Retinal pigment epithelial cell (primary cell): ENCODE measurements around the gene DPP8.
"Not testable (repeated sequence)": the region's sequence is repeated elsewhere in the genome, so short reads cannot be mapped to it uniquely, and the experiment has no call there.

ENCODE experiments used
- DNase-seq: peaks from one replicate; pipeline ENCODE4 v3.0.0-alpha.2; 2010; ENCODE audit warnings: low read depth
- H3K4me3 ChIP-seq: 2 replicates; pipeline ENCODE4 v1.5.1; 2011; ENCODE audit warnings: mild to moderate bottlenecking, low read length, control low read depth, moderate library complexity
- TF ChIP-seq, protein P1 (sequence below): conservative IDR thresholded peaks from 2 replicates; pipeline ENCODE4 v1.5.1; 2011; ENCODE audit warnings: low read depth, low read length, control low read depth, inconsistent platforms

Gene DPP8

DNA sequence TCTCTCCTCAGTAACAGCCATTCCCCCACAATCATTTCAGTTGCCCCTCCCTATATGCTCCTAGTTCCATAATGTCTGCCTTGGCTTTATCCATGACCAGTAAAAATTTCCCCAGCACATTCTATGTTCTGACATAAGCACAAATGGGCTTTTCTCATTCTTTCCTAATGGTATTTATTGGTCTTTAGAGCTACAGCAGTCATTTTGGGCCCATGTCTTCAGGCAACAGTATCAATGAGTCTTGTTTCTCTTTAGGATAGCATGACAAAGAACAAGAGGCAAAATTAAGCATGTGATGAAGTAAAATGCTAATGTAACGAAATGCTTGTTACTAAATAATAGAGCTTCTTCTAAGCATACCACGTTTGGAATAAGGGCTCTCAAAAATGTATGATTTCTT lies 8.2 kb downstream of the DPP8 start:
- no peak overlapping the region for H3K4me3 ChIP-seq
- TF ChIP-seq, protein P1, sequence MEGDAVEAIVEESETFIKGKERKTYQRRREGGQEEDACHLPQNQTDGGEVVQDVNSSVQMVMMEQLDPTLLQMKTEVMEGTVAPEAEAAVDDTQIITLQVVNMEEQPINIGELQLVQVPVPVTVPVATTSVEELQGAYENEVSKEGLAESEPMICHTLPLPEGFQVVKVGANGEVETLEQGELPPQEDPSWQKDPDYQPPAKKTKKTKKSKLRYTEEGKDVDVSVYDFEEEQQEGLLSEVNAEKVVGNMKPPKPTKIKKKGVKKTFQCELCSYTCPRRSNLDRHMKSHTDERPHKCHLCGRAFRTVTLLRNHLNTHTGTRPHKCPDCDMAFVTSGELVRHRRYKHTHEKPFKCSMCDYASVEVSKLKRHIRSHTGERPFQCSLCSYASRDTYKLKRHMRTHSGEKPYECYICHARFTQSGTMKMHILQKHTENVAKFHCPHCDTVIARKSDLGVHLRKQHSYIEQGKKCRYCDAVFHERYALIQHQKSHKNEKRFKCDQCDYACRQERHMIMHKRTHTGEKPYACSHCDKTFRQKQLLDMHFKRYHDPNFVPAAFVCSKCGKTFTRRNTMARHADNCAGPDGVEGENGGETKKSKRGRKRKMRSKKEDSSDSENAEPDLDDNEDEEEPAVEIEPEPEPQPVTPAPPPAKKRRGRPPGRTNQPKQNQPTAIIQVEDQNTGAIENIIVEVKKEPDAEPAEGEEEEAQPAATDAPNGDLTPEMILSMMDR: no peak
- DNase-seq: no peak

DNA sequence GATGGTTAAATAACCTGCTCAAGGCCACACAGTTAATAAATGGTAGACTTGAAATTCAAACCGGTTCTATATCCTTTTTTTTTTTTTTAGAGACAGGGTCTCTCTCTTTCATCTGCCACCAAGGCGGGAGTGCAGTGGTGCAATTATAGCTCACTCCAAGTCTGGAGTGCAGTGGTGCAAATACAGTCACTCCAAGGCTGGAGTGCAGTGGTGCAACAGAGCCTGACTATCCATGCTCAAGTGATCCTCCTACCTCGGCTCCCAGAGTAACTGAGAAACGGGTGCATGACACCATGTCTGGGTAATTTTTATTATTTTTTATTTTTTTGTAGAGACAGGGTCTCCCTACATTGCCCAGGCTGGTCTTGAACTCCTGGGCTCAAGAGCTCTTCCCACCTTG lies 23.4 kb downstream of the DPP8 start:
- H3K4me3 ChIP-seq: no peak overlapping the region
- TF ChIP-seq, protein P1: no peak
- no peak for DNase-seq

DNA sequence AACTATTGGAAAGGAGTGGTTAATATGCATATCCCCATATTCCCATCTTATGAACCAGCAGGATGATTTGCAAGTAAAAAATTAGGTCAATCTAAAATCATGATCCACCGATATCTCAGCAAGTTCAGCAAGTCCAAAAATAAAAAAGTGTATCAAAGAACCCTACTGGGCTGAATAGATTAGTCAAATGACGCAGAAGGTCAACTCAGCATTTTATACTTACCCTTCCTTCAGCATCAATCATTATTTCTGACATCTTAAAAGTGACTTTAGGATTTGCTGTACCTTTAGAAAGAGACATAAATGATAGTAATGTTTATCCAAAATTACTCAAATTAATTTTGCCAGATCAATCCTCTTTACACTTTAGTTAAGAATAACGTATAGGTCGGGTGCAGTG lies 32.6 kb downstream of the DPP8 start:
- TF ChIP-seq, protein P1: no peak
- H3K4me3 ChIP-seq: no peak overlapping the region
- no peak for DNase-seq

DNA sequence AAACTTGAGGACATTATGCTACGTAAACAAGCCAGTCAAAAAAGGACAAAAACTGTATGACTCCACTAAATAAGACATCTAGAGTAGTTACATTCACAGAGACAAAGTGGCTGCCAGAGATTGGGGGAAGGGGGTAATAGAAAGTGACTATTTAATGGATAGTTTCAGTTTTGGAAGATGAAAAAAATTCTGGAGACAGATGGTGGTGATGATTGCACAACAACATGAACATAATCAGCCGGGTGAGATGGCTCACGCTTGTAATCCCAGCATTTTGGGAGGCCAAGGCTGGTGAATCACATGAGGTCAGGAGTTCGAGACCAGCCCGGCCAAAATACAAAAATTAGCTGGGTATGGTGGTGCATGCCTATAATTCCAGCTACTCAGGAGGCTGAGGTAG lies 40.6 kb downstream of the DPP8 start:
- TF ChIP-seq, protein P1: no peak
- H3K4me3 ChIP-seq: no peak overlapping the region
- no peak for DNase-seq

DNA sequence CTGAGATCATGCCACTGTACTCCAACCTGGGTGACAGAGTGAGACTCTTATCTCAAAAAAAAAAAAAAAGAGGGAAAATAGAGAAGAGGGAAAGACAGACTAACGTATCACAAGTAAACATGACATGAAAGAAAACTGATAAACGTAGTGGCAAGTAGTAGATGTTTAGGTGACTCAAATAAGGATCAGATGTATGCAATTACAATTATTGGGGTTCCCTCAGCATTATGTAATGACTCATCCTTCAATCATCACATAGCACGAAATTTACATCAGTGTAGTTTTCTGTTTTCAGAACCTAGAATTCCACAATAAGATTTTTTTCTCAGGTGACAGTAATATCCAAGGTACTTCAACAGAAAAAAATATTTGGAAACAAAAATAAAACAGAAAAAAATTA lies 46.6 kb downstream of the DPP8 start:
- TF ChIP-seq, protein P1: no peak
- no peak for DNase-seq
- H3K4me3 ChIP-seq: no peak overlapping the region

DNA sequence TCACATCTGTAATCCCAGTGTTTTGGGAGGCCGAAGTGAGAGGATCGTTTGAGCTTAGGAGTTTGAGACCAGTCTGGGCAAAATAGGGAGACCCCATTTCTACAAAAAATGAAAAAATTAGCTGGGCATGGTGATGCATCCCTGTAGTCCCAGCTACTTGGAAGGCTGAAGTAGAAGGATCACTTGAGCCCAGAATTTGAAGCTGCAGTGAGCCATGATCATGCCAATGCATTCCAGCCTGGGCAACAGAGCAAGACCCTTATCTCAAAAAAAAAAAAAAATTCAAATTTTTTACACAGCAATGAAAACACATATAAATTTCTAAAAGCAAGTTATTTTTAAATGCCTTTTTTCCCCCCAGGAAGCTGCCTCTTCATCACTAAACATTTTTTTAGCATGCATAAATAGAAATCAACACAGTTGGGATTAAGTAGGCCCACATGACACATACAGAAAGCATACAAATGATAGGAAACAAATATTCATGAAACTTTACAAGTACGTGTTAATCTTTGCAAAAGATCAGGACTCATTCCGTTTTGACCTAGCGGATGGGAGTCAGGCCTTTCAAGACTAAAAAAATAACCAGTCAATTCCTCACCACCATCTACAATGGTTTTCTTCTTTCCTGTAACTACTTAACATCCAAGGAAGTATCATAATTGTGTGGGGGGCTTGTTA lies 49.1 kb downstream of the DPP8 start:
- TF ChIP-seq, protein P1: no peak
- no peak for DNase-seq
- no peak overlapping the region for H3K4me3 ChIP-seq

DNA sequence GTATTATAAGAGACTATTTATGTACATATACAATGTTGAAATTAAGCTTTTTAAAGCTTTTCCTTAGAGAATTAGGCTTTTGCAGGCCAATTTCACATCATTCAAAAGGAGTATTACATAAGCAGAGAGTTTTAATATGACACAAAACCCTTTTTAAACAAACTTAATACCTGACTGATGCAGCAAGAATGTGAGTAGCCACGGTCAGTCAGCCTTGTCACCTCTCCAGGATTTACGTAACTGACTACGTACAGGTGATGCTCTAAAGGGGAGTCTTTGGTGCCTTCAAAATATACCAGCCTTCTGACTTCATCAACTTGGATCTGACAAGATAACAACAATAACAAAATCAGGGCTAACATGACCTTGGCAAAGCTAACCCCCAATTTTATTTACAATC lies 50.6 kb downstream of the DPP8 start:
- no peak overlapping the region for H3K4me3 ChIP-seq
- DNase-seq: no peak
- TF ChIP-seq, protein P1: no peak

DNA sequence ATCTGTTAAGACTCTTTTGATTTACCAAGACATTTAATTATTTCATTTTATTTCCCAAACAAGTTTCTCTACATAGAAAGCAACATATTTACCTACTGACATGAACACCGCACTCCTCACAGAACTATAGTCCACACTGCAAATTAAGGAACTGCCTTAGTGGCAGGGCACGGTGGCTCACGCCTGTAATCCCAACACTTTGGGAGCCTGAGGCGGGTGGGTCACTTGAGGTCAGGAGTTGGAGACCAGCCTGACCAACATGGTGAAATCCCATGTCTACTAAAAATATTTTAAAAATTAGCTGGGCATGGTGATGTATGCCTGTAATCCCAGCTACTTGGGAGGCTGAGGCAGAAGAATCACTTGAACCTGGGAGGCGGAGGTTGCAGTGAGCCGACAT lies 54.4 kb downstream of the DPP8 start:
- not testable (repeated sequence) for DNase-seq, H3K4me3 ChIP-seq
